ENCODE results near the gene STPG4. TPM values are rescaled to one million over a fixed set of nuclear protein-coding genes. Genes with fewer than 3 reads are reported as not detected.

Gene STPG4
- total RNA-seq, 1 donor from 2014 or later, result 0.60 TPM

GRCh38 chr2:47196499-47196898 is 41.4 kb upstream of the STPG4 start:
- DNase-seq, result no peak
- Mint-ChIP-seq H3K4me3 (no peak overlapping the region), H3K4me1 (no peaks in the 10 kb centered on the region), H3K27ac (no peak overlapping the region), H3K9me3 (no peaks in the 10 kb centered on the region), H3K27me3 (no peaks in the 10 kb centered on the region), H3K36me3 (ENCODE audit: low read depth) (no peaks in the 10 kb centered on the region)
- POLR2A ChIA-PET, result no interaction called here
- intact Hi-C loops (cut with micrococcal nuclease), result no loop called here
- no peak for TF ChIP-seq CTCF (IDR thresholded peaks at IDR 0.05)
- CTCF ChIA-PET, result interaction anchor here (1.0 kb wide), 1 partner anchor 76 kb away, joined by 3 read pairs; no protein-coding TSS in a partner anchor
- ATAC-seq (ENCODE audit: low read depth), result no peak

- CTCF ChIA-PET, result interaction anchor here (1.0 kb wide), 1 partner anchor 77 kb away, joined by 3 read pairs; no protein-coding TSS in a partner anchor
- H3K4me1 Mint-ChIP-seq, result no peaks in the 10 kb centered on the region
- no peaks in the 10 kb centered on the region for H3K27me3 Mint-ChIP-seq
- no peaks in the 10 kb centered on the region for H3K36me3 Mint-ChIP-seq (ENCODE audit: low read depth)
- intact Hi-C loops (cut with micrococcal nuclease), result no loop called here
- H3K4me3 Mint-ChIP-seq, result no peak overlapping the region
- POLR2A ChIA-PET, result no interaction called here
- H3K9me3 Mint-ChIP-seq, result no peaks in the 10 kb centered on the region
- ATAC-seq (ENCODE audit: low read depth) (no peak), DNase-seq (no peak)
- TF ChIP-seq CTCF (IDR thresholded peaks at IDR 0.05), result no peak
- no peak overlapping the region for H3K27ac Mint-ChIP-seq
Observed at GRCh38 chr2:47196046-47196445, 40.9 kb upstream of the STPG4 start.

- CTCF ChIA-PET, result no interaction called here
Observed at GRCh38 chr2:47195148-47195547, 40.0 kb upstream of the STPG4 start.

GRCh38 chr2:47194410-47194809 is 39.3 kb upstream of the STPG4 start:
- no peak overlapping the region for H3K4me3 Mint-ChIP-seq
- intact Hi-C loops (cut with micrococcal nuclease), result no loop called here
- H3K9me3 Mint-ChIP-seq, result no peaks in the 10 kb centered on the region
- H3K27me3 Mint-ChIP-seq, result no peaks in the 10 kb centered on the region
- CTCF ChIA-PET, result no interaction called here
- H3K27ac Mint-ChIP-seq, result no peak overlapping the region
- H3K36me3 Mint-ChIP-seq (ENCODE audit: low read depth), result no peaks in the 10 kb centered on the region
- POLR2A ChIA-PET, result no interaction called here
- H3K4me1 Mint-ChIP-seq, result no peaks in the 10 kb centered on the region
- DNase-seq, result no peak
- TF ChIP-seq CTCF (IDR thresholded peaks at IDR 0.05), result no peak
- no peak for ATAC-seq (ENCODE audit: low read depth)

More at GRCh38 chr2:47195148-47195547, 40.0 kb upstream of the STPG4 start:
- Mint-ChIP-seq H3K27me3 (no peaks in the 10 kb centered on the region), H3K27ac (no peak overlapping the region), H3K4me3 (no peak overlapping the region), H3K36me3 (ENCODE audit: low read depth) (no peaks in the 10 kb centered on the region), H3K4me1 (no peaks in the 10 kb centered on the region), H3K9me3 (no peaks in the 10 kb centered on the region)
- DNase-seq (no peak), ATAC-seq (ENCODE audit: low read depth) (no peak)
- TF ChIP-seq CTCF (IDR thresholded peaks at IDR 0.05), result no peak
- intact Hi-C loops (cut with micrococcal nuclease), result no loop called here
- POLR2A ChIA-PET, result no interaction called here

- intact Hi-C loops (cut with micrococcal nuclease), result no loop called here
- ChIA-PET CTCF (no interaction called here), POLR2A (no interaction called here)
- H3K27ac Mint-ChIP-seq, result no peak overlapping the region
- ATAC-seq (ENCODE audit: low read depth), result no peak
- no peaks in the 10 kb centered on the region for H3K4me1 Mint-ChIP-seq
- H3K9me3 Mint-ChIP-seq, result no peaks in the 10 kb centered on the region
- no peaks in the 10 kb centered on the region for H3K36me3 Mint-ChIP-seq (ENCODE audit: low read depth)
- DNase-seq, result no peak
- no peaks in the 10 kb centered on the region for H3K27me3 Mint-ChIP-seq
- TF ChIP-seq CTCF (IDR thresholded peaks at IDR 0.05), result no peak
- H3K4me3 Mint-ChIP-seq, result no peak overlapping the region
Observed at GRCh38 chr2:47193607-47194006, 38.5 kb upstream of the STPG4 start.

Data from activated B cell treated with CpG ODN at 0.5 μM for 24 hours (primary cell).